HG02973 (cell line): ENCODE measurements around the gene LSS.
A peak's percentile ranks its signal among the peaks of the same experiment; 100 is the strongest.

ENCODE experiments used
- ATAC-seq: cut with Tn5 transposase; IDR thresholded peaks from one replicate; pipeline ENCODE4 v1.9.1; 2021; ENCODE audit warnings: moderate library complexity; ENCODE audit not compliant: unreplicated experiment

LSS gene

GRCh38 chr21:46228345-46229051, at the start of gene LSS:
LSS (minus strand) TSS chr21:46228774; CDS start chr21:46228745, 29 bp downstream.
- ATAC-seq: peak; percentile 71

- ATAC-seq: no peak
Observed at GRCh38 chr21:46274797-46275390, 46.3 kb upstream of the LSS start.

GRCh38 chr21:46273341-46273740, 44.8 kb upstream of the LSS start:
- no peak for ATAC-seq

- no peak for ATAC-seq
Observed at GRCh38 chr21:46269466-46269865, 40.9 kb upstream of the LSS start.

- no peak for ATAC-seq
Observed at GRCh38 chr21:46268371-46268770, 39.8 kb upstream of the LSS start.

- ATAC-seq: no peak
Observed at GRCh38 chr21:46266946-46267345, 38.4 kb upstream of the LSS start.

GRCh38 chr21:46265736-46266525, 37.4 kb upstream of the LSS start:
- no peak for ATAC-seq

GRCh38 chr21:46264690-46265144, 36.1 kb upstream of the LSS start:
- no peak for ATAC-seq

- ATAC-seq: no peak
Observed at GRCh38 chr21:46264046-46264689, 35.6 kb upstream of the LSS start.

GRCh38 chr21:46256501-46256994, 28.0 kb upstream of the LSS start:
- no peak for ATAC-seq

GRCh38 chr21:46255758-46256337, 27.3 kb upstream of the LSS start:
- ATAC-seq: no peak

GRCh38 chr21:46255166-46255565, 26.6 kb upstream of the LSS start:
- ATAC-seq: no peak

GRCh38 chr21:46254208-46254975, 25.8 kb upstream of the LSS start:
- ATAC-seq: peak; percentile 39

- peak; percentile 40 for ATAC-seq
Observed at GRCh38 chr21:46253610-46254124, 25.1 kb upstream of the LSS start.

GRCh38 chr21:46252840-46253239, 24.3 kb upstream of the LSS start:
- no peak for ATAC-seq

GRCh38 chr21:46250146-46250725, 21.7 kb upstream of the LSS start:
- no peak for ATAC-seq

- ATAC-seq: no peak
Observed at GRCh38 chr21:46248827-46249226, 20.3 kb upstream of the LSS start.

GRCh38 chr21:46248422-46248782, 19.8 kb upstream of the LSS start:
- no peak for ATAC-seq

GRCh38 chr21:46247699-46248421, 19.3 kb upstream of the LSS start:
- ATAC-seq: no peak
